Spinal cord (tissue), 10 donors: Measurements from ENCODE around the gene VAV2. TPM values are rescaled to one million over a fixed set of nuclear protein-coding genes. Genes with fewer than 3 reads are reported as not detected.

Experiments used
- DNase-seq, 6 donors: peaks; one replicate each; pipeline versions ENCODE4 v3.0.0 to v3.0.0-alpha.2; 2013 to 2015; ENCODE audit warnings: low spot score in 6 of 6, low read depth in 4 of 6
- H3K27ac ChIP-seq: one replicate; pipeline ENCODE4 v1.5.1; 2013; ENCODE audit warnings: low read depth, low read length, control low read depth
- H3K27me3 ChIP-seq: one replicate; pipeline ENCODE4 v1.6.1; 2013; ENCODE audit warnings: low read length; ENCODE audit not compliant: control insufficient read depth, insufficient read depth
- H3K36me3 ChIP-seq: one replicate; pipeline ENCODE4 v1.6.1; 2013; ENCODE audit warnings: low read length; ENCODE audit not compliant: control insufficient read depth, insufficient read depth
- H3K4me1 ChIP-seq: one replicate; pipeline ENCODE4 v1.6.1; 2013; ENCODE audit warnings: low read length; ENCODE audit not compliant: control insufficient read depth, insufficient read depth
- H3K4me3 ChIP-seq: one replicate; pipeline ENCODE4 v1.5.1; 2013; ENCODE audit warnings: low read depth, low read length, control low read depth
- H3K9me3 ChIP-seq: one replicate; pipeline ENCODE4 v1.6.1; 2013; ENCODE audit warnings: low read length; ENCODE audit not compliant: control insufficient read depth, insufficient read depth
- WGBS: methylation state at CpG from one replicate; pipeline ENCODE4 v1.1.5; 2013; ENCODE audit warnings: missing lambda C conversion rate; ENCODE audit not compliant: insufficient coverage; 5-methylcytosine and 5-hydroxymethylcytosine counted together
- polyA plus RNA-seq, 2 donors: library from polyadenylated mRNA; unstranded; fragments of 120-200 nt; gene quantifications; one replicate each; pipeline ENCODE4 v1.2.1, GENCODE V29; 2013; ENCODE audit not compliant: insufficient read length in 2 of 2
- total RNA-seq, 2 donors: library from RNA; depleted of rRNA in 1 of 2; stranded (reverse); fragments of 120-200 nt in 1 of 2; fragments of >200 nt in 1 of 2; gene quantifications; one replicate each; pipeline versions ENCODE4 v1.2.3 to v1.2.4, GENCODE V29; 2013 to 2014
- donor health status: healthy.

The VAV2 gene
- total and polyA plus RNA-seq, 4 donors = 18.4 to 48.3 (median 33.1) TPM

GRCh38 chr9:133742251-133742650 lies 249.9 kb downstream of the VAV2 start:
- no peaks in the 10 kb centered on the region for H3K36me3 ChIP-seq
- 93% methylated on average over 7 of the region's 7 CpGs for WGBS
- DNase-seq = no peak
- no peak overlapping the region for H3K4me3 ChIP-seq
- no peaks in the 10 kb centered on the region for H3K27me3 ChIP-seq
- no peak overlapping the region for H3K27ac ChIP-seq
- peaks cover 17% of the 10 kb centered on the region for H3K4me1 ChIP-seq
- H3K9me3 ChIP-seq = no peaks in the 10 kb centered on the region

DNA sequence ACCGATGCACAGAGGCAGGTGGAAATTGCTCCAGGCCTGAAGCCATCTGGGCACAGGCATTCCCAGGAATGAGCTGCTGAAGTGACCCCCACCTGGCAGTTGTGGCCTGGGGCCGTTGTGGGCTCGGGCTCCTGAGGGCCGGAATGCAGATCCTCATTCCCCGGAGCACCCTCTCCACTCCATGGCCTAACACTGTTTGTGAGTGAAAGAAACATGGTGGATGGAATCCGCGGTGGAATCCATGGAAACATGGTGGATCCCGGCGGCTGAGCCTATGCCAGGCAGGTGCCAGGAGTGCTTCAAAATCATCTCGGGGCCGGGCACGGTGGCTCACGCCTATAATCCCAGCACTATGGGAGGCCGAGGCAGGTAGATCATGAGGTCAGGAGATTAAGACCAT lies 250.4 kb downstream of the VAV2 start:
- no peak overlapping the region for H3K27ac ChIP-seq
- H3K36me3 ChIP-seq = peaks cover 2% of the 10 kb centered on the region
- H3K9me3 ChIP-seq = no peaks in the 10 kb centered on the region
- no peak overlapping the region for H3K4me3 ChIP-seq
- H3K27me3 ChIP-seq = no peaks in the 10 kb centered on the region
- no peak for DNase-seq
- H3K4me1 ChIP-seq = peaks cover 23% of the 10 kb centered on the region
- WGBS = 92% methylated on average over 10 of the region's 14 CpGs

DNA sequence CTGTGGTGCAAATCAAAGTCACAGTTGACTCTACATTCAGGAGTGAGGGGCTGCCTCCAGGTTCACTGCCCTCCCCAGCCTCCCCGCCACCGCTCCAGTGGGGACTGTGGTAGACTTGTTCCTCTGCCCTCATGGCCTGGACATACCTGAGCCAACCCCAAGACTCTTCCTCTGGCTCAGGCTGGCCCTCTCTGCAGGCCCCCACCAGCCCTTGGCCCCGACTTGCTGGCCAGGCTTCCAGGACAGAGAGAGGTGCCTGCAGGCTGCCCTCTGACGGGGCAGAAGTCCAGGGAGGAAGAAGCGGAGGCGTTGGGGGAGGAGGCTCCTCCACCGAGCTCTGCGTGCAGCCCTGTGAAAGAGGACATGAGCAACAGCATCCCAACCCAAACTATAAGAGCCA lies 251.2 kb downstream of the VAV2 start:
- no peak for DNase-seq

DNA sequence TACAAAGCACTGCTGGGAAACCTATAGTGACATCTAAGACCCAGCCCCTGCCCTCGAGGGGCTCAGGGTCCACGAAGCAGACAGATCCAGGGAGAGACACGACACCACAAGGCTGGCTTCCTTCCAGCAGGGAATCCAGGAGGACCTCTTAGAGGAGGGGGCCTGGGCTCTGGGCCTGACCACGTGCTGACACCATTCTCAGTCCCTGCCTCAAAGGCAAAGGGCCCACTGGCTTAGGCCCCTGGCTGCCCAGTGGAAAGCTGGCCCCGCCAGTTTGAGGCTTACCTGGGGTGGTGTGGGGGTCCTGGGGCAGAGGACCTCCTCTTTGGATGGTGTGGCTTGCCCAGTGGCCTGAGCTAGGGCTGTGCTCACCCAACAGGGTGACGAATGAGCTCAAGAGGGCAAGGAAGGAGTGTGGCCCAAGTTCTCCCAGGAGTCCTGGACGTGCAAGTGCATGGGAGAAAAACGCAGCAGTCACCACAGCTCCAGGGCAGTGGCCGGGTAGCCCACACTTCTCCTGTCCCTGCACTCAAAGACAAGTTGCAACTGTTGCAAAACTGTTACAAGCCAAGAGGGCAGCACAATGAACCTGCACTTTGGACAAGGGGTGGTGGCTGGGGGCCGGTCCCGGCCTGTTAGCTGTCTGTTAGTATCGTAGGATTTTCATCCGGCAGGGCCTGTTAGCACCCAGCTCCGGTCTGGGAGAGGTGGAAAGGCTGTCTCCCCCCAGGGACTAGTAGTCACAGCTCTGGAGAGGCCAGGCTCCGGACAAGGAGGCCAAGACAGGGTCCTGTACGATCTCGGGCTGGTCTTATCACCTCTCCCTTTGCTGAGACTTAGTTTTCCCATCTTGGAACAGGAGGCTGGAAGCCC lies 252.5 kb downstream of the VAV2 start:
- peaks cover 2% of the 10 kb centered on the region for H3K36me3 ChIP-seq
- no peaks in the 10 kb centered on the region for H3K9me3 ChIP-seq
- H3K4me1 ChIP-seq = peaks cover 33% of the 10 kb centered on the region
- no peak overlapping the region for H3K4me3 ChIP-seq
- H3K27me3 ChIP-seq = no peaks in the 10 kb centered on the region
- no peak for DNase-seq
- no peak overlapping the region for H3K27ac ChIP-seq
- 80% methylated on average over 16 of the region's 17 CpGs for WGBS

More for the DNA sequence above, 251.2 kb downstream of the VAV2 start:
- Histone ChIP-seq H3K4me3 (no peak overlapping the region), H3K9me3 (no peaks in the 10 kb centered on the region), H3K27me3 (no peaks in the 10 kb centered on the region), H3K27ac (no peak overlapping the region), H3K36me3 (peaks cover 2% of the 10 kb centered on the region), H3K4me1 (peaks cover 25% of the 10 kb centered on the region)
- 90% methylated on average over 5 of the region's 8 CpGs for WGBS

- no peak overlapping the region for H3K27ac ChIP-seq
- WGBS = 65% methylated on average over 12 of the region's 13 CpGs
- no peaks in the 10 kb centered on the region for H3K27me3 ChIP-seq
- peaks cover 2% of the 10 kb centered on the region for H3K36me3 ChIP-seq
- H3K4me3 ChIP-seq = no peak overlapping the region
- no peak for DNase-seq
- peaks cover 36% of the 10 kb centered on the region for H3K4me1 ChIP-seq
- H3K9me3 ChIP-seq = no peaks in the 10 kb centered on the region
These were observed 253.4 kb downstream of the VAV2 start for GRCh38 chr9:133738640-133739225.

- peaks cover 2% of the 10 kb centered on the region for H3K36me3 ChIP-seq
- WGBS = 12% methylated on average over 20 of the region's 25 CpGs
These were observed 254.1 kb downstream of the VAV2 start, which contains the start of gene SARDH for GRCh38 chr9:133737774-133738639. TSS of gene SARDH (minus strand) at chr9:133738352. CDS start at chr9:133734173, 4,179 bp downstream.

DNA sequence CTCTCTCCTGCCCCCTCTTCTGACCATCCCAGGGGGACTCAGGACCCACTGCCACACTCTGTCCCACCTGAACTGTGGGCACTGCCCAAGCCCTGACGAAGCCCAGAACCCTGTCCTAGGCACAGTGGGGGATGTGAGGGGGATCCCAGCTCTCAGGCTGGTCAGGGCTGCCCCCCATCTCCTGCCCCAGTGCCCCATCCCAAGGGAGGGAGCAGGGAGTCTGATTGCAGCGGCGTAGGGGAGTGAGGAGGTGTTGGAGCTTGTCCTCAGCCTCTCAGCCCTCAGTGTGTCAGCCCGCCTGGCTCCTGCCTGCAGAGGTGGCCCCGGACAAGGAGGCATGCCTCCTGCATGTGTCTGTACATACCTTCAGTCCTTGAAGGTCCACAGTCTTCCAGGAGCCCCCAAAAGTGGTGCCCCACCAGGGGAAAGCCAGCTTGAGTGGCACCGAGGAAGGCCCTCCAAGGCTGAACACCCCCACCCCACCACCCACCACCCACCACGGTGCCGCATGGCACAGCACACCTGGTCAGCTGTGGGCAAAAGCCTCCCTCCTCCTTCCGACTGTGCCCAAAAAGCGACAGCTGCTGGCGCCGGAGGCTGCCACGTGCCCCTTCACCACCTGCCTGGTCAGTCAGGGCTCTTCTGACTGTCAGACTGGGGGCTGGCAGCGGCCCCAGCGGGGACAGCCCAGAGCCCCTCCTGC lies 254.9 kb downstream of the VAV2 start:
- peaks cover 36% of the 10 kb centered on the region for H3K4me1 ChIP-seq
- WGBS = 49% methylated on average over 14 of the region's 15 CpGs
- peaks cover 2% of the 10 kb centered on the region for H3K36me3 ChIP-seq
- peak in 2 of 6 donors; percentile 12 to 33 for DNase-seq
- no peaks in the 10 kb centered on the region for H3K9me3 ChIP-seq
- peak overlapping the region; percentile 40 for H3K4me3 ChIP-seq
- no peaks in the 10 kb centered on the region for H3K27me3 ChIP-seq
- no peak overlapping the region for H3K27ac ChIP-seq

More at GRCh38 chr9:133737774-133738639, 254.1 kb downstream of the VAV2 start, which contains the start of gene SARDH:
- no peaks in the 10 kb centered on the region for H3K9me3 ChIP-seq
- peak within 1 kb of the TSS; percentile 40 for H3K4me3 ChIP-seq
- H3K27me3 ChIP-seq = no peaks in the 10 kb centered on the region
- no peak within 1 kb of the TSS for H3K27ac ChIP-seq
- peaks cover 36% of the 10 kb centered on the region for H3K4me1 ChIP-seq
- DNase-seq = peak in 4 of 6 donors; percentile 13 to 71 (median 48)

DNA sequence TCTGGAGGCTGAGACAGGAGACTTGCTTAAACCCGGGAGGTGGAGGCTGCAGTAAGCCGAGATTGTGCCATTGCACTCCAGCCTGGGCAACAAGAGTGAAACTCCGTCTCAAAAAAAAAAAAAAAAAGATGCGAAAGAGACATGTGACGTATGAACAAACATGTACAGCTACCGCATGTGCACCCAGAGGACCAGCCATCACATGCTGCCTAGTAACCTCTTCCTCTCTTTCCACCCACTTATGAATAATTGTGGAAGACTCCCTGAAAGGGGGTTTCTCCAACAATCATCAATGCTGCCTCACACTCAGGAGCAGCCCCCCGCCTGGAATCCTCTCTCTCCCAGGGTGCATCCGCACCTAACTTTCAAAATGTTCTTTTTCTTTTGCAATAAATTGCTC lies 256.2 kb downstream of the VAV2 start:
- Histone ChIP-seq H3K27ac (no peak overlapping the region), H3K4me1 (peaks cover 36% of the 10 kb centered on the region)
- no CpG with 5 or more reads among the region's 8 CpGs for WGBS

DNA sequence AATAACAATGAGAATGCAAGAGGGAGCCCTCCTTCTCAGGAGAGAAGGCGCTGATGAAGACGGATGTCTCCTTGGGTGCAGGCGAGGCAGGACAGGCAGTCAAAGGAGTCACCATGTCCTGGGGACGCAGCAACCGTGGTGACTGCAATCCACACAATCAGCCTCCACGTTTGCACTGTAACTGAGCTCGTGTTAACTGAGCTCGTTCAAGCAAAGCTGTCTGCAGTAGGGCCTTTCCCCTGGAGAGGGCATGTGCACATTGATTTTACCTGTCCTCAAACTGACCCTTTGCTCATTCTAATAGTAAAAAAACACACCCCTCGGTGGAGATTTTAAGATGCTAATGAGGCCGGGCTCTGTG lies 256.7 kb downstream of the VAV2 start:
- 45% methylated on average over 8 of the region's 10 CpGs for WGBS
- H3K27ac ChIP-seq = no peak overlapping the region
- H3K27me3 ChIP-seq = no peaks in the 10 kb centered on the region
- H3K36me3 ChIP-seq = peaks cover 2% of the 10 kb centered on the region
- peaks cover 36% of the 10 kb centered on the region for H3K4me1 ChIP-seq
- peak in 1 of 6 donors; percentile 49 for DNase-seq
- no peak overlapping the region for H3K4me3 ChIP-seq
- H3K9me3 ChIP-seq = no peaks in the 10 kb centered on the region

More for the DNA sequence above, 256.2 kb downstream of the VAV2 start:
- no peaks in the 10 kb centered on the region for H3K27me3 ChIP-seq
- no peak overlapping the region for H3K4me3 ChIP-seq
- H3K9me3 ChIP-seq = no peaks in the 10 kb centered on the region
- peaks cover 2% of the 10 kb centered on the region for H3K36me3 ChIP-seq
- no peak for DNase-seq
